ENCODE results near the gene PCDHGA8.
"Not testable (repeated sequence)": the region's sequence is repeated elsewhere in the genome, so short reads cannot be mapped to it uniquely, and the experiment has no call there.

Gene PCDHGA8

GRCh38 chr5:141430332-141431113 is 38.1 kb downstream of the PCDHGA8 start, which contains the start of gene PCDHGA12:
TSS of gene PCDHGA12 (plus strand) at chr5:141430507. CDS start at chr5:141430760, 253 bp downstream.
- DNase-seq, result peak in 3 of 58 donors; percentile 6 to 22 (median 20)

GRCh38 chr5:141431286-141431685 is 38.9 kb downstream of the PCDHGA8 start:
- DNase-seq, result no peak

- DNase-seq, result not testable (repeated sequence)
Measured at GRCh38 chr5:141432308-141432707, 39.9 kb downstream of the PCDHGA8 start.

GRCh38 chr5:141432726-141433125 is 40.3 kb downstream of the PCDHGA8 start:
- not testable (repeated sequence) for DNase-seq

- DNase-seq, result no peak
Measured at GRCh38 chr5:141434006-141434405, 41.6 kb downstream of the PCDHGA8 start.

- no peak for DNase-seq
Measured at GRCh38 chr5:141437221-141437620, 44.8 kb downstream of the PCDHGA8 start.

GRCh38 chr5:141439411-141440141 is 47.1 kb downstream of the PCDHGA8 start:
- no peak for DNase-seq

GRCh38 chr5:141440341-141440740 is 47.9 kb downstream of the PCDHGA8 start:
- DNase-seq, result no peak

- DNase-seq, result no peak
Measured at GRCh38 chr5:141441571-141442170, 49.2 kb downstream of the PCDHGA8 start.

All from anterior cingulate cortex (tissue), 58 donors.